ENCODE results near the gene PCGF5. TPM values are rescaled to one million over a fixed set of nuclear protein-coding genes. Genes with fewer than 3 reads are reported as not detected.

PCGF5 gene
- total RNA-seq, 2 experiments from 2014 or later = 57.7 to 58.4 TPM

- no peaks in the 10 kb centered on the region for H3K27me3 Mint-ChIP-seq
- H3K9me3 Mint-ChIP-seq = no peaks in the 10 kb centered on the region
- Histone ChIP-seq H3K4me3 (ENCODE audit: low read length) (no peak overlapping the region), H3K27me3 (ENCODE audit: control insufficient read depth in 1 of 2, insufficient read depth in 2 of 2, low read length in 2 of 2) (no peaks in the 10 kb centered on the region), H3K9me3 (ENCODE audit: control insufficient read depth in 1 of 2, insufficient read depth in 1 of 2, low read length in 2 of 2) (no peaks in the 10 kb centered on the region), H3K4me1 (ENCODE audit: insufficient read depth, low read length) (no peaks in the 10 kb centered on the region), H3K27ac (ENCODE audit: low read depth in 1 of 2, low read length in 2 of 2) (no peak overlapping the region), H3K36me3 (ENCODE audit: insufficient read depth, low read length) (peaks cover 11% of the 10 kb centered on the region)
- ATAC-seq (ENCODE audit: poor library complexity) (no peak), DNase-seq (no peak)
- ChIA-PET CTCF (interaction anchor here (0.7 to 1.3 kb wide), 3 partner anchors 8 to 149 kb away, joined by 3 to 4 read pairs (median 3); no protein-coding TSS in a partner anchor), POLR2A (interaction anchor here (1.1 kb wide), 1 partner anchor 74 kb away, joined by 4 read pairs; no protein-coding TSS in a partner anchor)
- peaks cover 47% of the 10 kb centered on the region for H3K4me1 Mint-ChIP-seq (ENCODE audit: low read depth)
- TF ChIP-seq CTCF (IDR thresholded peaks at IDR 0.05) = no peak
- intact Hi-C loops (cut with DNase I, micrococcal nuclease) = no loop called here
- H3K4me3 Mint-ChIP-seq = no peak overlapping the region
- H3K27ac Mint-ChIP-seq = peak overlapping the region; percentile 49
- peaks cover 25% of the 10 kb centered on the region for H3K36me3 Mint-ChIP-seq (ENCODE audit: low read depth)
These were observed 17.7 kb downstream of the PCGF5 start for GRCh38 chr10:91238191-91238590.

GRCh38 chr10:91239789-91240188, 19.3 kb downstream of the PCGF5 start:
- no peaks in the 10 kb centered on the region for H3K9me3 ChIP-seq (ENCODE audit: control insufficient read depth in 1 of 2, insufficient read depth in 1 of 2, low read length in 2 of 2)
- H3K4me1 ChIP-seq (ENCODE audit: insufficient read depth, low read length) = no peaks in the 10 kb centered on the region
- no peak overlapping the region for H3K4me3 ChIP-seq (ENCODE audit: low read length)
- H3K4me1 Mint-ChIP-seq (ENCODE audit: low read depth) = peaks cover 43% of the 10 kb centered on the region
- DNase-seq = no peak
- CTCF ChIA-PET = interaction anchor here (1.3 kb wide), 1 partner anchor 13 kb away, joined by 4 read pairs; no protein-coding TSS in a partner anchor
- TF ChIP-seq CTCF (IDR thresholded peaks at IDR 0.05) = no peak
- H3K27me3 ChIP-seq (ENCODE audit: control insufficient read depth in 1 of 2, insufficient read depth in 2 of 2, low read length in 2 of 2) = no peaks in the 10 kb centered on the region
- ATAC-seq (ENCODE audit: poor library complexity) = no peak
- intact Hi-C loops (cut with DNase I, micrococcal nuclease) = loop anchor here in 1 of 2 experiments (10.0 kb wide), 1 partner anchor 355 kb away; no protein-coding TSS in a partner anchor
- peaks cover 7% of the 10 kb centered on the region for H3K36me3 ChIP-seq (ENCODE audit: insufficient read depth, low read length)
- H3K4me3 Mint-ChIP-seq = no peak overlapping the region
- peak overlapping the region; percentile 14 for H3K27ac Mint-ChIP-seq
- H3K36me3 Mint-ChIP-seq (ENCODE audit: low read depth) = peaks cover 25% of the 10 kb centered on the region
- H3K27ac ChIP-seq (ENCODE audit: low read depth in 1 of 2, low read length in 2 of 2) = no peak overlapping the region
- H3K9me3 Mint-ChIP-seq = no peaks in the 10 kb centered on the region
- no peaks in the 10 kb centered on the region for H3K27me3 Mint-ChIP-seq
- POLR2A ChIA-PET = interaction anchor here (0.9 kb wide), 1 partner anchor 19 kb away, joined by 3 read pairs; the partner anchor contains the start of gene PCGF5

DNA sequence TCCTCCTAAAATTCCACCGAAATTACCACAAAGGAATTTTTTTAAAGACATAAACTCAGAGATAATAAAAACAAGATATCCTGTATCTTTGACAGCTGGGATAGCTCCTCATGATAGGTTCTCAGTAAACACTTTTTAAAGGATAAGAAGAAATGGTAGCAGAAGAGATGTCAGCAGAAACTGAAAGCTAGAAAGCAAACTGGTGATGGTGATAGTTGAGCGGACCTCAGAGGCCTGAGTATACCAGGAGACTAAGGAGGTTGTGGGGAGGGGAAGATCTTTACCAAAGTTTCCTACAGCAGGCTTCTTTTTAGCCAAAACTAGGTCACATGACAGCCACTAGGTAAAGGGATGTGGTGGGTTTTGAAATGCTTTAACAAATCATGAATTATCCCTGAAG, 22.5 kb downstream of the PCGF5 start:
- H3K4me1 ChIP-seq (ENCODE audit: insufficient read depth, low read length) = peaks cover 9% of the 10 kb centered on the region
- no peak overlapping the region for H3K27ac ChIP-seq (ENCODE audit: low read depth in 1 of 2, low read length in 2 of 2)
- POLR2A ChIA-PET = interaction anchor here (1.0 kb wide), 1 partner anchor 79 kb away, joined by 4 read pairs; no protein-coding TSS in a partner anchor

More for the DNA sequence above, 22.5 kb downstream of the PCGF5 start:
- Mint-ChIP-seq H3K9me3 (no peaks in the 10 kb centered on the region), H3K4me3 (no peak overlapping the region), H3K27ac (peak overlapping the region; percentile 53), H3K27me3 (no peaks in the 10 kb centered on the region), H3K36me3 (ENCODE audit: low read depth) (peaks cover 16% of the 10 kb centered on the region), H3K4me1 (ENCODE audit: low read depth) (peaks cover 29% of the 10 kb centered on the region)
- Histone ChIP-seq H3K27me3 (ENCODE audit: control insufficient read depth in 1 of 2, insufficient read depth in 2 of 2, low read length in 2 of 2) (no peaks in the 10 kb centered on the region), H3K4me3 (ENCODE audit: low read length) (no peak overlapping the region), H3K9me3 (ENCODE audit: control insufficient read depth in 1 of 2, insufficient read depth in 1 of 2, low read length in 2 of 2) (no peaks in the 10 kb centered on the region), H3K36me3 (ENCODE audit: insufficient read depth, low read length) (peaks cover 7% of the 10 kb centered on the region)
- DNase-seq (peak in 1 of 14 experiments; percentile 16), ATAC-seq (ENCODE audit: poor library complexity) (peak; percentile 34)
- intact Hi-C loops (cut with DNase I, micrococcal nuclease) = loop anchor here in 1 of 2 experiments (10.0 kb wide), 1 partner anchor 358 kb away; no protein-coding TSS in a partner anchor
- no peak for TF ChIP-seq CTCF (IDR thresholded peaks at IDR 0.05)
- CTCF ChIA-PET = interaction anchor here (1.6 kb wide), 1 partner anchor 9 kb away, joined by 3 read pairs; no protein-coding TSS in a partner anchor
